B cell (primary cell): ENCODE measurements around the gene ATP9B. TPM values are rescaled to one million over a fixed set of nuclear protein-coding genes. Genes with fewer than 3 reads are reported as not detected.

Source experiments
- ATAC-seq: fragments of 200-7000 bp; cut with Tn5 transposase; one replicate; pipeline ENCODE4 v1.10.0; 2021; ENCODE audit warnings: low read depth, mild to moderate bottlenecking, moderate number of reproducible peaks, moderate library complexity
- CTCF ChIA-PET: fragments of 350-600 bp; sonication (Branson Sonifier 250); formaldehyde crosslinking; loops from one replicate; lab custom pipeline; 2021; ENCODE audit warnings: antibody characterized with exemption, inconsistent platforms; lab: Charles Lee
- POLR2A ChIA-PET: fragments of 350-600 bp; sonication (Branson Sonifier 250); formaldehyde crosslinking; loops from one replicate; lab custom pipeline; 2021; ENCODE audit warnings: antibody characterized with exemption; lab: Charles Lee
- DNase-seq: peaks from one replicate; pipeline ENCODE4 v3.0.0; 2013
- H2AFZ ChIP-seq: 2 replicates; pipeline ENCODE4 v1.6.1; 2012; ENCODE audit warnings: mild to moderate bottlenecking, low read depth, low read length; ENCODE audit not compliant: insufficient read depth, poor library complexity, severe bottlenecking
- H3K27ac ChIP-seq, 2 donors: 1 replicate in 1 of 2; 2 replicates in 1 of 2; pipeline ENCODE4 v1.5.1; 2012 to 2013; ENCODE audit warnings: low read length in 2 of 2, mild to moderate bottlenecking in 2 of 2, moderate library complexity in 1 of 2
- H3K27me3 ChIP-seq, 4 experiments: fragments of 200-600 bp in 1 of 4; sonication (generic) in 1 of 4; replicated peaks in 1 of 4; 1 replicate in 2 of 4; 2 replicates in 2 of 4; pipeline versions ENCODE4 v1.6.1 to v1.7.0; 2013 to 2016; ENCODE audit warnings: low read length in 3 of 4, mild to moderate bottlenecking in 2 of 4, mixed read lengths in 1 of 4, moderate library complexity in 1 of 4; ENCODE audit not compliant: insufficient read depth in 4 of 4, control insufficient read depth in 3 of 4; ENCODE audit errors: control extremely low read depth in 1 of 4
- H3K36me3 ChIP-seq, 2 experiments: replicated peaks in 1 of 2; 1 replicate in 1 of 2; 2 replicates in 1 of 2; pipeline versions ENCODE4 v1.6.1 to v1.7.1; 2013; ENCODE audit warnings: low read length in 1 of 2; ENCODE audit not compliant: insufficient read depth in 2 of 2, control insufficient read depth in 1 of 2; ENCODE audit errors: control extremely low read depth in 1 of 2, extremely low read depth in 1 of 2
- H3K4me1 ChIP-seq, 2 donors: fragments of 200-600 bp in 1 of 2; sonication (generic) in 1 of 2; 1 replicate in 1 of 2; 2 replicates in 1 of 2; pipeline versions ENCODE4 v1.5.1 to v1.6.1; 2013 to 2017; ENCODE audit warnings: low read length in 2 of 2; ENCODE audit not compliant: control insufficient read depth in 2 of 2, insufficient read depth in 2 of 2
- H3K4me2 ChIP-seq: replicated peaks from 2 replicates; pipeline ENCODE3; 2012; ENCODE audit warnings: mild to moderate bottlenecking, low read depth, low read length; ENCODE audit not compliant: poor library complexity, severe bottlenecking
- H3K4me3 ChIP-seq, 5 experiments: fragments of 200-600 bp in 1 of 5; sonication (generic) in 1 of 5; 1 replicate in 3 of 5; 2 replicates in 2 of 5; pipeline versions ENCODE4 v1.5.1 to v1.7.0; 2011 to 2016; ENCODE audit warnings: low read length in 4 of 5, mild to moderate bottlenecking in 4 of 5, low read depth in 2 of 5, control low read depth in 1 of 5, moderate library complexity in 1 of 5; ENCODE audit not compliant: insufficient read depth in 1 of 5; ENCODE audit errors: control extremely low read depth in 1 of 5, extremely low read depth in 1 of 5
- H3K79me2 ChIP-seq: fragments of 200-600 bp; sonication (generic); one replicate; pipeline ENCODE4 v1.6.0; 2016; ENCODE audit warnings: low read length; ENCODE audit not compliant: control insufficient read depth, insufficient read depth
- H3K9ac ChIP-seq: fragments of 200-600 bp; sonication (generic); 2 replicates; pipeline ENCODE4 v1.6.1; 2017; ENCODE audit warnings: mild to moderate bottlenecking, low read length, moderate library complexity
- H3K9me3 ChIP-seq, 3 donors: one replicate each; pipeline versions ENCODE4 v1.6.1 to v1.7.1; 2013; ENCODE audit warnings: low read length in 2 of 3; ENCODE audit not compliant: control insufficient read depth in 2 of 3, insufficient read depth in 1 of 3; ENCODE audit errors: control extremely low read depth in 1 of 3
- H4K20me1 ChIP-seq: 2 replicates; pipeline ENCODE4 v1.6.0; 2012; ENCODE audit warnings: mild to moderate bottlenecking, low read length; ENCODE audit not compliant: insufficient read depth, control insufficient read depth, poor library complexity, severe bottlenecking
- H3K27ac Mint-ChIP-seq: one replicate; pipeline ENCODE4 v1.8.0; 2021; ENCODE audit warnings: mixed read lengths
- H3K27me3 Mint-ChIP-seq: one replicate; pipeline ENCODE4 v1.8.0; 2021; ENCODE audit warnings: mixed read lengths
- H3K4me1 Mint-ChIP-seq: one replicate; pipeline ENCODE4 v1.8.0; 2021; ENCODE audit warnings: mixed read lengths
- H3K4me3 Mint-ChIP-seq: one replicate; pipeline ENCODE4 v1.8.0; 2021; ENCODE audit warnings: mixed read lengths
- H3K9me3 Mint-ChIP-seq: one replicate; pipeline ENCODE4 v1.8.0; 2022; ENCODE audit warnings: mixed read lengths; ENCODE audit not compliant: insufficient read depth
- EZH2 ChIP-seq: IDR thresholded peaks from 2 replicates; pipeline ENCODE4 v1.6.1; 2012; ENCODE audit warnings: borderline replicate concordance, low read depth, mild to moderate bottlenecking, moderate library complexity, low read length; ENCODE audit not compliant: insufficient read depth, poor library complexity, severe bottlenecking
- WGBS: methylation state at CpG from one replicate; pipeline ENCODE4 v1.1.5; 2013; ENCODE audit warnings: missing lambda C conversion rate; ENCODE audit not compliant: insufficient coverage; 5-methylcytosine and 5-hydroxymethylcytosine counted together
- intact Hi-C: fragments of 100-400 bp; cut with micrococcal nuclease; formaldehyde crosslinking; loops from one replicate; pipeline ENCODE4 v1.10.0; 2022
- polyA plus RNA-seq: library from polyadenylated mRNA; depleted of rRNA; stranded (reverse); fragments of >200 nt; gene quantifications from 2 replicates; pipeline ENCODE4 v1.2.3, GENCODE V29; 2012
- total RNA-seq, 2 donors: library from RNA; stranded (reverse); fragments of 120-200 nt in 1 of 2; gene quantifications; 1 replicate in 1 of 2; 2 replicates in 1 of 2; pipeline versions ENCODE4 v1.2.3 to v1.2.4, GENCODE V29; 2013 to 2022
- TF ChIP-seq, protein P1 (sequence below): fragments of 200-600 bp; IDR thresholded peaks from one replicate; pipeline ENCODE4 v1.8.0; 2022; ENCODE audit warnings: antibody characterized with exemption, mild to moderate bottlenecking

Gene ATP9B
- total and polyA plus RNA-seq, 2 donors (not counting 1 experiment from before 2014, with no cell fraction given) = 34.3 to 71.7 TPM

DNA sequence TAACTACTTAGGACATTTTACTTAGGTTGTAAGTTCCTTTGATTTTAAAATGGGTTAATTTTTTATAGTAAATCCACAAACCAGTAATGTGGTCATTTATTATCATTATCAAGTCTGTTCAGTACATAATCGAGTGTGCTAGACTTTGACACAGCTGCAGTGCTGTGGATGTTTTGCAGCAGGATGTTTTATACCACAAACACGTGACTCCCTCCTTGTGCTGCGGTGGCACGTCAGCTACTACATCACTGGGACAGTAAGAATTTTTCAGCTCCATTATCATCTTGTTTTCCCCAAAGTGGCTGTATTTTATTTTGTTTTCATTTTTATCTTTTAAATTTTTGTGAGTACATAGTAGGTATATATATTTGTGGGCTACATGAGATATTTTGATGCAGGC is 70.0 kb downstream of the ATP9B start:
- ATAC-seq (no peak), DNase-seq (no peak)
- Mint-ChIP-seq H3K27ac (no peak overlapping the region), H3K4me3 (no peak overlapping the region), H3K4me1 (no peaks in the 10 kb centered on the region), H3K9me3 (no peaks in the 10 kb centered on the region), H3K27me3 (no peaks in the 10 kb centered on the region)
- intact Hi-C loops = no loop called here
- Histone ChIP-seq H3K4me1 (no peaks in the 10 kb centered on the region), H3K79me2 (no peaks in the 10 kb centered on the region), H4K20me1 (no peaks in the 10 kb centered on the region), H3K27me3 (no peaks in the 10 kb centered on the region), H3K9ac (no peak overlapping the region), H3K36me3 (peaks cover 3% of the 10 kb centered on the region in 2 experiments), H3K27ac (no peak overlapping the region), H3K4me3 (no peak overlapping the region), H3K9me3 (no peaks in the 10 kb centered on the region), H3K4me2 (no peak overlapping the region), H2AFZ (no peak overlapping the region)
- WGBS = no CpG with 5 or more reads among the region's 4 CpGs
- CTCF ChIA-PET = no interaction called here
- POLR2A ChIA-PET = no interaction called here
- no peak for TF ChIP-seq EZH2
- TF ChIP-seq, protein P1, sequence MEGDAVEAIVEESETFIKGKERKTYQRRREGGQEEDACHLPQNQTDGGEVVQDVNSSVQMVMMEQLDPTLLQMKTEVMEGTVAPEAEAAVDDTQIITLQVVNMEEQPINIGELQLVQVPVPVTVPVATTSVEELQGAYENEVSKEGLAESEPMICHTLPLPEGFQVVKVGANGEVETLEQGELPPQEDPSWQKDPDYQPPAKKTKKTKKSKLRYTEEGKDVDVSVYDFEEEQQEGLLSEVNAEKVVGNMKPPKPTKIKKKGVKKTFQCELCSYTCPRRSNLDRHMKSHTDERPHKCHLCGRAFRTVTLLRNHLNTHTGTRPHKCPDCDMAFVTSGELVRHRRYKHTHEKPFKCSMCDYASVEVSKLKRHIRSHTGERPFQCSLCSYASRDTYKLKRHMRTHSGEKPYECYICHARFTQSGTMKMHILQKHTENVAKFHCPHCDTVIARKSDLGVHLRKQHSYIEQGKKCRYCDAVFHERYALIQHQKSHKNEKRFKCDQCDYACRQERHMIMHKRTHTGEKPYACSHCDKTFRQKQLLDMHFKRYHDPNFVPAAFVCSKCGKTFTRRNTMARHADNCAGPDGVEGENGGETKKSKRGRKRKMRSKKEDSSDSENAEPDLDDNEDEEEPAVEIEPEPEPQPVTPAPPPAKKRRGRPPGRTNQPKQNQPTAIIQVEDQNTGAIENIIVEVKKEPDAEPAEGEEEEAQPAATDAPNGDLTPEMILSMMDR = no peak

DNA sequence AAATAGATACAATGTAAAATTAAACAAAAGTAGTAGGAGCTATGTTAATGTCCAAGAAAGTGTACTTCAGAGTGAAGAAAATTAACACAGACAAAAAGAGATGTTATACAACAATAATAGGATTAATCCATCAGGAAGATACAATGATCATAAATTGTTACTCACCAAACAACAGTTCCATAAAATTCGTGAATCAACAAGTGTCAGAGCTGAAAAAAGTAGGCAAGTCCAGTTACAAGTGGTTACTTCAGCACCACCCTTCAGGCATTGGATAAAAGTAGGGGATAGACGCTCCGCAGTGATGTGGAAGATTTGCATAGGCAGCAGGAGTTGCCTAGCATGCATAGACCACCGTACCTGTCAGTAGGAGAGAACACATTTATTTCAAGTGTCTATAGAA is 77.8 kb downstream of the ATP9B start:
- intact Hi-C loops = no loop called here
- H3K4me3 Mint-ChIP-seq = no peak overlapping the region
- H3K27ac Mint-ChIP-seq = no peak overlapping the region
- no peaks in the 10 kb centered on the region for H3K27me3 ChIP-seq
- H3K27ac ChIP-seq = no peak overlapping the region
- ATAC-seq = no peak
- no peaks in the 10 kb centered on the region for H3K9me3 Mint-ChIP-seq
- no peaks in the 10 kb centered on the region for H3K79me2 ChIP-seq
- no CpG with 5 or more reads among the region's 4 CpGs for WGBS
- no peaks in the 10 kb centered on the region for H3K4me1 ChIP-seq
- POLR2A ChIA-PET = no interaction called here
- no peak for TF ChIP-seq EZH2
- TF ChIP-seq, protein P1 = no peak
- no peak overlapping the region for H2AFZ ChIP-seq
- no peak for DNase-seq
- no peak overlapping the region for H3K4me3 ChIP-seq
- H4K20me1 ChIP-seq = no peaks in the 10 kb centered on the region
- no peak overlapping the region for H3K9ac ChIP-seq
- CTCF ChIA-PET = no interaction called here
- H3K36me3 ChIP-seq = peaks cover 3 to 13% of the 10 kb centered on the region in 2 experiments
- no peaks in the 10 kb centered on the region for H3K4me1 Mint-ChIP-seq
- no peaks in the 10 kb centered on the region for H3K9me3 ChIP-seq
- no peak overlapping the region for H3K4me2 ChIP-seq
- no peaks in the 10 kb centered on the region for H3K27me3 Mint-ChIP-seq
